ENCODE data around the gene ZMYND10.
A peak's percentile ranks its signal among the peaks of the same experiment; 100 is the strongest.

- peak in 1 of 11 experiments; percentile 31 for TF ChIP-seq CTCF (IDR thresholded peaks at IDR 0.05 in 8 of 11, conservative IDR thresholded peaks at IDR 0.05 in 3 of 11)
- TF ChIP-seq POLR2A (IDR thresholded peaks at IDR 0.05): peak in 2 of 3 donors; percentile 73 to 87
- peak; percentile 98 to 99 (median 99) for TF ChIP-seq POLR2AphosphoS5 (IDR thresholded peaks at IDR 0.05)
These were observed 5.2 kb upstream of the ZMYND10 start, which contains the start of the genes CYB561D2 and NPRL2 for GRCh38 chr3:50350527-50351322.
